ENCODE results near the gene EML1. TPM values are rescaled to one million over a fixed set of nuclear protein-coding genes. Genes with fewer than 3 reads are reported as not detected.
A peak's percentile ranks its signal among the peaks of the same experiment; 100 is the strongest.

The EML1 gene
- total and polyA plus RNA-seq, 2 of the 13 experiments (the other 11 are each of a cell fraction or from before 2014, with no cell fraction given): 0.59 to 1.7 TPM

GRCh38 chr14:99763527-99764221, 29.5 kb upstream of the EML1 start:
- in situ Hi-C loops (cut with HindIII; ENCODE audit: extremely low pct_ligation_motif_present, low pct_unique_long_range_greater_than_20kb): no loop called here

GRCh38 chr14:99764222-99764706, 28.9 kb upstream of the EML1 start:
- DNase-seq (ENCODE audit: low spot score): no peak
- POLR2A ChIA-PET: no interaction called here

More at GRCh38 chr14:99763527-99764221, 29.5 kb upstream of the EML1 start:
- Histone ChIP-seq H3K4me2 (ENCODE audit: low read depth, low read length) (no peak overlapping the region), H2AFZ (ENCODE audit: low read length) (no peak overlapping the region), H3K4me3 (replicated peaks in 1 of 3; ENCODE audit: insufficient read depth in 1 of 3, low read depth in 2 of 3, low read length in 3 of 3) (no peak overlapping the region), H3K27me3 (ENCODE audit: control insufficient read depth in 1 of 2, insufficient read depth in 2 of 2, low read length in 2 of 2) (peaks cover 1 to 15% of the 10 kb centered on the region in 2 experiments; a peak in 3 of 5 replicates), H4K20me1 (ENCODE audit: insufficient read depth, low read length) (no peaks in the 10 kb centered on the region), H3K79me2 (ENCODE audit: insufficient read depth, low read length) (no peaks in the 10 kb centered on the region), H3K4me1 (ENCODE audit: insufficient read depth, low read length) (peaks cover 9% of the 10 kb centered on the region; the same call in 1 of the 2 replicates), H3K27ac (ENCODE audit: extremely low read length, insufficient read depth, low read length) (no peak overlapping the region), H3K36me3 (replicated peaks in 1 of 2; ENCODE audit: control insufficient read depth in 1 of 2, insufficient read depth in 2 of 2, low read length in 2 of 2) (no peaks in the 10 kb centered on the region), H3K9me3 (ENCODE audit: low read length) (no peaks in the 10 kb centered on the region), H3K9ac (ENCODE audit: insufficient read depth, low read depth, low read length) (no peak overlapping the region)
- POLR2A ChIA-PET: no interaction called here
- intact Hi-C loops (cut with micrococcal nuclease; ENCODE audit: unreplicated experiment): no loop called here
- peak; percentile 95 for TF ChIP-seq ZNF768 (CRISPR knock-in tag; IDR thresholded peaks at IDR 0.05)
- no peak for TF ChIP-seq ZNF451 (CRISPR knock-in tag; IDR thresholded peaks at IDR 0.05)
- TF ChIP-seq SALL2 (CRISPR knock-in tag; IDR thresholded peaks at IDR 0.05): no peak
- TF ChIP-seq, protein P1, sequence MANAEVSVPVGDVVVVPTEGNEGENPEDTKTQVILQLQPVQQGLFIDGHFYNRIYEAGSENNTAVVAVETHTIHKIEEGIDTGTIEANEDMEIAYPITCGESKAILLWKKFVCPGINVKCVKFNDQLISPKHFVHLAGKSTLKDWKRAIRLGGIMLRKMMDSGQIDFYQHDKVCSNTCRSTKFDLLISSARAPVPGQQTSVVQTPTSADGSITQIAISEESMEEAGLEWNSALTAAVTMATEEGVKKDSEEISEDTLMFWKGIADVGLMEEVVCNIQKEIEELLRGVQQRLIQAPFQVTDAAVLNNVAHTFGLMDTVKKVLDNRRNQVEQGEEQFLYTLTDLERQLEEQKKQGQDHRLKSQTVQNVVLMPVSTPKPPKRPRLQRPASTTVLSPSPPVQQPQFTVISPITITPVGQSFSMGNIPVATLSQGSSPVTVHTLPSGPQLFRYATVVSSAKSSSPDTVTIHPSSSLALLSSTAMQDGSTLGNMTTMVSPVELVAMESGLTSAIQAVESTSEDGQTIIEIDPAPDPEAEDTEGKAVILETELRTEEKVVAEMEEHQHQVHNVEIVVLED (CRISPR knock-in tag; IDR thresholded peaks at IDR 0.05; ENCODE audit: borderline replicate concordance): no peak
- no peak for ATAC-seq
- no TSS peak for BruUV-seq (replicated peaks)
- DNase-seq (ENCODE audit: low spot score): no peak
- CTCF ChIA-PET (ENCODE audit: low intra/inter-chr PET ratio, low total read pairs): no interaction called here
- no peak for FAIRE-seq
- WGBS (ENCODE audit: low lambda C conversion rate): 36% methylated on average over 11 of the region's 13 CpGs

More at GRCh38 chr14:99764222-99764706, 28.9 kb upstream of the EML1 start:
- CTCF ChIA-PET (ENCODE audit: low intra/inter-chr PET ratio, low total read pairs): no interaction called here
- Histone ChIP-seq H3K9me3 (ENCODE audit: low read length) (no peaks in the 10 kb centered on the region), H3K4me1 (ENCODE audit: insufficient read depth, low read length) (peaks cover 9% of the 10 kb centered on the region; the same call in 1 of the 2 replicates), H3K27ac (ENCODE audit: extremely low read length, insufficient read depth, low read length) (no peak overlapping the region), H2AFZ (ENCODE audit: low read length) (no peak overlapping the region), H4K20me1 (ENCODE audit: insufficient read depth, low read length) (no peaks in the 10 kb centered on the region), H3K4me3 (replicated peaks in 1 of 3; ENCODE audit: insufficient read depth in 1 of 3, low read depth in 2 of 3, low read length in 3 of 3) (no peak overlapping the region), H3K27me3 (ENCODE audit: control insufficient read depth in 1 of 2, insufficient read depth in 2 of 2, low read length in 2 of 2) (peaks cover 0 to 13% of the 10 kb centered on the region in 2 experiments; a peak in 3 of 5 replicates), H3K9ac (ENCODE audit: insufficient read depth, low read depth, low read length) (no peak overlapping the region), H3K36me3 (replicated peaks in 1 of 2; ENCODE audit: control insufficient read depth in 1 of 2, insufficient read depth in 2 of 2, low read length in 2 of 2) (no peaks in the 10 kb centered on the region), H3K4me2 (ENCODE audit: low read depth, low read length) (no peak overlapping the region), H3K79me2 (ENCODE audit: insufficient read depth, low read length) (no peaks in the 10 kb centered on the region)
- no TSS peak for BruUV-seq (replicated peaks)
- TF ChIP-seq KDM5B (CRISPR knock-in tag; IDR thresholded peaks at IDR 0.05; ENCODE audit: borderline replicate concordance) (no peak), CHCHD3 (CRISPR knock-in tag; IDR thresholded peaks at IDR 0.05) (no peak), NFYB (CRISPR knock-in tag; IDR thresholded peaks at IDR 0.05) (no peak), HMG20B (CRISPR knock-in tag; conservative IDR thresholded peaks at IDR 0.05) (no peak), ZNF768 (CRISPR knock-in tag; IDR thresholded peaks at IDR 0.05) (peak; percentile 51; the same call in 1 of the 2 replicates), NFIC (IDR thresholded peaks at IDR 0.05; ENCODE audit: low read length) (no peak), CBX5 (CRISPR knock-in tag; IDR thresholded peaks at IDR 0.05; ENCODE audit: borderline replicate concordance) (no peak), SP5 (CRISPR knock-in tag; IDR thresholded peaks at IDR 0.05; ENCODE audit: borderline replicate concordance, low read depth) (no peak)
- intact Hi-C loops (cut with micrococcal nuclease; ENCODE audit: unreplicated experiment): no loop called here
- 55% methylated on average over 11 of the region's 11 CpGs for WGBS (ENCODE audit: low lambda C conversion rate)
- no peak for FAIRE-seq
- ATAC-seq: no peak
- in situ Hi-C loops (cut with HindIII; ENCODE audit: extremely low pct_ligation_motif_present, low pct_unique_long_range_greater_than_20kb): no loop called here
